Right hindlimb (tissue), 1 donor: ENCODE results near the gene AKR1C3.
A peak's percentile ranks its signal among the peaks of the same experiment; 100 is the strongest.
"Not testable (repeated sequence)": the region's sequence is repeated elsewhere in the genome, so short reads cannot be mapped to it uniquely, and the experiment has no call there.

Experiments used
- DNase-seq: peaks from one replicate; pipeline ENCODE4 v3.0.0-alpha.2; 2018

AKR1C3 gene

DNA sequence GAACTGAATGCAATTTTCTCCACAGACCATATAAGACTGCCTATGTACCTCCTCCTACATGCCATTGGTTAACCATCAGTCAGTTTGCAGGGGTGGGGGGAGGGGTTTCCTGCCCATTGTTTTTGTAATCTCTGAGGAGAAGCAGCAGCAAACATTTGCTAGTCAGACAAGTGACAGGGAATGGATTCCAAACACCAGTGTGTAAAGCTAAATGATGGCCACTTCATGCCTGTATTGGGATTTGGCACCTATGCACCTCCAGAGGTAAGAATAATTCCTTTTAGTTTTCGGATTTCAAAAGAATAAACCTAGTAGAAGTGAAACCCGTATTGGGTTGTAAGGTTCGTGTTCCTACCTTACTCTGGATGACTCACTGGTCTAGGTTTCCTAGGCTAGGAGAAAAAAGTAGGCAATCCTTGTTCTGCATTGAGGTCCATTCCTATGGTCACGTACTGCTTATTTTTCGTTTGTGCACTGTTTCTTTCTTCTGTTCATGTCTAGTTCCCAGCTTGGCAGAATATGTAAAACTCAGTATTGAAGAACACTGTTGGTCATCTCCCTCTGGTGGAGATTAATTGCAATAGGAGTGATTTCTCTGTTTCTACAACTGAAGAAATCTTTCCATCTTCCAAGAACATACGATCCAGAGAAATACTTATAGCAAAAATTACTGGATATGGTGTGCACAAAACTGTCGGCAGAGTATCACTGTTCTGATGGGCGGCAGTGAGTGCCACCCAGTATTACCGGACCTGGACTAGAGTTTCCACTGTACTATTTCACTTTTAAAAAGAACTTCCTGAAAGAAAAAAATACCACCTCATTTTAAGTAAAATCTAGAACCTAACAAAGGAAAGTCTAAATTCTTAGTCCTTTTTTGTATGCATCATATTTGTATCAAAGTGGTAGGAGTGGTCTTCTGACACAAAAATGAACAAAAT lies at the start of gene AKR1C3:
TSS of gene AKR1C3 (plus strand) at position 150 of the 941 bp plus-strand sequence. CDS start at position 181, 31 bp downstream.
- DNase-seq = no peak

DNA sequence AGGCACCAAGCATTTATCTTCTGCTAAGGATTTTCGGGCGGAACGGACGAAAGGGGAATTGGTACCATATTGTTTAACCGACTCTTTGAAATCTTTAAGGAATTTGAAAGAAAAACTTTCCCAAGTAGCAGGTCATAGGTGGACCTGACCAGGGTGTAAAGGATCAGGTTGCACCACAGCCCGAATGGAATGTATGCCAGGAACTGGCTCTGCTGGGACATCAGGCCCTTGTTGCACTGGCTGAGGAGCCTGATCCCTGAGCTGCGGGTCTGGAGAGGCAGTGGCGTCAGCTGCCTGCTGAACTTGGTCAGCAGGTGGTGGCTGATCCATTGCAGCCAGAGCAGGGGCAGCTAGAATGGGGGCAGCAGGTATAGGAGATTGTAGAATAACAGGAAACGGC lies 49.1 kb upstream of the AKR1C3 start:
- no peak for DNase-seq

DNA sequence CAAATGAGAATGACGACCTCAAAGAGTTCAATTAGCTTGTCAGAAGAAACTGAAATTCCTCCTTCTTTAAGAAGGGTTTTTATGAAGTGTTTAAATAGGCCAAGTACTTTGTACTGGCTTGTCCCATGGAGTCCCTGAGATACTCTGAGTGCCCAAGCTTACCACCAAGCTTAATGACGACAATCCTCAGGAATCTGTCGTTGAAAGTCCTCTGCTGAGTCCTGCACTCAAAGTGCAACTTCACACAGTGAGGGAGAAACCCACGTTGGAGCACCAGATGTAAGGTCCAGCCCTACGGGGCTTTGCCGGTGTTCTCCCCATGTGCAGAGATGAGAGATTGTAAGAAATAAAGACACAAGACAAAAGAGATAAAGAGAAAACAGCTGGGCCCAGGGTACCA lies 47.8 kb upstream of the AKR1C3 start:
- no peak for DNase-seq

DNA sequence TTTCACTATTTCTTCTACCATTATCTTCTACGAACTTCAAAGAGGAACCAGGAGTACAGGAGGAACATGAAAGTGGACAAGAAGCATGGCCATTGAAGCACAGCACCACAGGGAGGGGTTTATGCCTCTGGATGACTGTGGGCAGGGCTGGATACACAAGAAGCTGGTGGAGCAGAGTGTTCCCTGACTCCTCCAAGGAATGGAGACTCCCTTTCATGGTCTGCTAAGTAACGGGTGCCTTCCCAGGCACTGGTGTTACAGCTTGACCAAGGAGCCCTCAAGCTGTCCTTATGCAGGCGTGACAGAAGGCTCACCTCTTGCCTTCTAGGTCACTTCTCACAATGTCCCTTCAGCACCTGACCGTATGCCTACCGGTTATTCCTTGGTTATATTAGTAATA lies 47.2 kb upstream of the AKR1C3 start:
- DNase-seq = not testable (repeated sequence)

DNA sequence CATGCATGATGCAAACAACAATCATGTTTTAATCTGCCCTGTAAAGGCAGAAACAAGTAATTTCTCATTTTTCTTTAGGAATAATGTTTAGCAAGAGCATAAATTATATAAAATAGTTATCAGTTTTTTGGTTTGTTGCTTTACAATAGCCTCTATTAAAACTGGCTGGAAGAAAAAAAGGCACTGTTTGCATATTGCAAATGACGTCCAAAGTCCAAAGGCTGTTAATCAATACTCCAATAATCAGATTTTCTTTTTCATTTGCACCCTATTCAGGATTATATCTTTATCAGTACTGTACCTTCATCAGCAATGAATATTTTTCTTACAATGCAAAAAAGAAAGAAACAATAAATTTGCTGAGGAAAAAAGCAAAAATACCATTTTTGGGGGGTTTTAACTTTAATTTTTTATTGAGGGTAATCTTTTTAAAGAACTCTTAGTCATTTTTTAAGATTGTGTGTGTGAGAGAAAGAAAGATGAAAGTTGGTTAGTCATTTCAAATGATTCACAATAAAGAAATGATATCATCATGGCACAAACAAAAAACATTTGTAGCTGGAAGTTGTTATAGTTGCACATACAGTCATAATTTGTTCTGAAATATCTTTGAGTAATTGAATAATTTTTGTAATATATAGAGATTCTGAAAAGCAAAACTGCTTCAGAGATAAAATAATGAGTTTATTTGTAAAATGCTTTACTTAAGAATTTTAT lies 46.1 kb upstream of the AKR1C3 start:
- DNase-seq = no peak

DNA sequence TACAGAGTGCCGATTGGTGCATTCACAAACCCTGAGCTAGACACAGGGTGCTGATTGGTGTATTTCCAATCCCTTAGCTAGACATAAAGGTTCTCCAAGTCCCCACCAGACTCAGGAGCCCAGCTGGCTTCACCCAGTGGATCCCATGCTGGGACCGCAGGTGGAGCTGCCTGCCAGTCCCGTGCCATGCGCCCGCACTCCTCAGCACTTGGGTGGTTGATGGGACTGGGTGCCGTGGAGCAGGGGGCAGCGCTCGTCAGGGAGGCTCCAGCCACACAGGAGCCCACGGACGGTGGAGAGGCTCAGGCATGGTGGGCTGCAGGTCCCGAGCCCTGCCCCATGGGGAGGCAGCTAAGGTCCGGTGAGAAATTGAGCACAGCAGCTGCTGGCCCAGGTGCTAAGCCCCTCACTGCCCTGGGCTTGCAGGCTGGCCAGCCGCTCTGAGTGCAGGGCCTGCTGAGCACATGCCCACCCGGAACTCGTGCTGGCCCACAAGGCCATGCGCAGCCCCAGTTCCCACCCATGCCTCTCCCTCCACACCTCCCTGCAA lies 41.2 kb upstream of the AKR1C3 start:
- DNase-seq = not testable (repeated sequence)

DNA sequence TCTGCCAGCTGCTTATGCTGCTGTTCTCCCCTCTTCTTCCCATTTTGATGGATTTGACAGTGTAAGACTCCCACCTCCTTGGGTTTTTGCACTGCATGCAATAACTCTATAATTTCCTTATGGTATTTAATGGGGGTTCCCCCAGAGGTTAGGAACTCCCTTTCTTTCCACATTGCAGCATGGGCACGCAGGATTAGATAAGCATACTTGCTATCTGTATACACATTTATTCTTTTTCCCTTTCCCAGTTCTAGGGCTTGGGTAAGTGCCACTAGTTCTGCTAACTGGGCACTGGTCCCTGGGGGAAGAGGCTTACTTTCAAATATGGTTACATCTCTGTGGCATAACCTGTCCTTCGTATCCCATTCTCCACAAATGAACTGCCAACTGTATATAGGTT lies 39.4 kb upstream of the AKR1C3 start:
- DNase-seq = not testable (repeated sequence)

DNA sequence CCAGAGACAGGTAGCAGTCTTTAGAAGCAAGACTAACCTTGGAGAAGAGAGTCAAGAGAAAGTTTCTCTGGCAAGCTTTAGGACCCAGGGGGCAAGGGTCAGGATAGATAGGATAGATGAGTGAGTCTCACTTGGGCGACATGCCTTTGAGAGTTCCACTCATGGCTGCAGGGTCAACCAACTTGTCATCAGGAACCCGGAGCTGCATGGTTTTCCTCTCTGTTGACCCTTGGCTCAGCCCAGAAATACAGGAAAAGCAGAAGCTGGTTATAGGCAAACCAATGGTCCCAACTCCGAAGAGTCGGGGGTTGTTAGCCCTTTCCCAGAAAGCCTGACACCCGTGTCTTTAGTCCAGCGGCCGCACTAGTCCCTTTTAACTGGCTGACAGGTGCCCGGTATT lies 34.9 kb upstream of the AKR1C3 start:
- not testable (repeated sequence) for DNase-seq

DNA sequence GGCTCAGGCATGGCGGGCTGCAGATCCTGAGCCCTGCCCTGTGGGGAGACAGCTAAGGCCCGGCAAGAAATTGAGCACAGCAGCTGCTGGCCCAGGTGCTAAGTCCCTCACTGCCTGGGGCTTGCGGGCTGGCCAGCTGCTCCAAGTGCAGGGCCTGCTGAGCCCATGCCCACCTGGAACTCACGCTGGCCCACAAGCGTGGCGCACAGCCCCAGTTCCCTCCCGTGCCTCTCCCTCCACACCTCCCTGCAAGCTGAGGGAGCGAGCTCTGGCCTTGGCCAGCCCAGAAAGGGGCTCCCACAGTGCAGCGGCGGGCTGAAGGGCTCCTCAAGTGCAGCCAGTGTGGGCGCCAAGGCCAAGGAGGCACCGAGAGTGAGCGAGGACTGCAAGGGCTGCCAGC lies 33.4 kb upstream of the AKR1C3 start:
- DNase-seq = not testable (repeated sequence)

DNA sequence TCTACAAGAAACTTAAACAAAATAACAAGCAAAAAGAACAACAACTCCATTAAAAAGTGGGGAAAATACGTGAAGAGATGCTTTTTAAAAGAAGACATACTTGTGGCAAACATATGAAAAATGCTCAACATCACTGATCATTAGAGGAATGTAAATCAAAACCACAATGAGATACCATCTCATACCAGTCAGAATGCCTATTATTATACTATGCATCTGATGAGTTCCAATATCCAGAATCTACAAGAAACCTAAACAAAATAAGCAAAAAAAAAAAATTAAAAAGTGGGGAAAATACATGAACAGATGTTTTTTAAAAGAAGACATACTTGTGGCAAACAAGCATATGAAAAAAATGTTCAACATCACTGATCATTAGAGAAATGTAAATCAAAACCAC lies 29.6 kb upstream of the AKR1C3 start:
- no peak for DNase-seq

DNA sequence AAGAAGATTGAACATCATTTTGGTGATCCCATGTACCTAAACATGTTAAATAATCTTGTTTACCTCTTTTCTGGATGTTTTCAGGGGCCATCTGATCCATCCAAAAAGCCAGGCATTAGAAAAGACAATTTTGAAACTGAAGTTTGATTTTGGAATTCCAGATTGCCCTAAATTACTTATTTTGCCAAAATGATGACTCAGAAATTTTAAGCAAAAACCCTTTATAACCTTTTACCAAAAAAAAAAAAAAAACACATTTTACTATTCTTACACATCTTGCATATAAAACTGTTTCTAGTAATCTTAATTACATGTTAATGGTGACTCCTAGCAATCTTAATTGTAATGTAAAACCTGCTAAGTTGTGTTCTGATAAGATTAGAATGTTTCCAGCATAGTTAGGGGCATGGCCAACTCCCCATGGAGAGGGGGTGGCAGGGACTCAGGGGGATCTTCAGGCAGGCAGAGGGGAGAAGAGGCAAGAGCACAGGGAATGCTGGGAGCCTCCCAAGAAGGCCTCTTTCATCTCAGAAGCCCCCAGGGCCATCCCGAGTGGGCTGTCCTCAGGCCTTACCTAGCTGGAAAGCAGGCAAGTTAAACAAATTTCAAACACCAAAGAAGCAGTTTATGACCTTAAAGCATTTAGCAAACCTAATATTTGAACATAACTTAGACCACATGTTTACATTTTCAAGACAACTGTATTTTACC lies 25.8 kb upstream of the AKR1C3 start:
- no peak for DNase-seq

DNA sequence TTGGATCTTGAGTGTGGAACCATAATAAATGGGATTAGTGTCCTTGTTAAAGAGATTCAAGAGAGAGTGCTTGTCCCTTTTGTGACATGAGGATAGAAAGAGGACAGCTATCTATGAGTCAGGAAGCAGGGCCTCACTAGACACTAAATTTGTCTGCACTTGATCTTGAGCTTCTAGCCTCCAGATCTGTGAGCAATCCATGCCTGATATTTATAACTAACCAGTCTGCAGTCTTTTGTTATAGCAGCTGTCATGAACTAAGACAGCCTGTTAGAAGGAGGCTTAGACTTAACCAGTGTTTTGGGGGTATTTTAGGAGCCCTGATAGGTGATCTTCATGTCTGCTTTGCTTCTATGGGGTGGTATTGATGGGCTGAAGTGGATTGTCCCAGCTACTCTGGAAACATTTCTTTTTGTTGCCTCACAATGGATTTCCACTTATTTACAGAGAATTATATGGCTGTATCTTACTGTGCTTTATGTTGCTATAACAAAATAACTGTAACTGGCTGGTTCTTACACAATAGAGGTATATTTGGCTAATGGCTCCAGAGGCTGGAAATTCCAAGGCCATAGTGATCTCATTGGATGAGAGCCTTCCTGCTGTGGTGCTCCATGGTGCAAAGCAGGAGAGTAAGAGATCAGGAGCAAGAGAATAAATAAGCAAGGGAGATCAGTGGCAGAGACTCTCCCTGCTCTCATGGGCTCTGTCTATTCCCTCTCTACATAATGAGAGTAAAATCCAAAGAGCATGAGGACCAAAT lies 23.4 kb upstream of the AKR1C3 start:
- no peak for DNase-seq

DNA sequence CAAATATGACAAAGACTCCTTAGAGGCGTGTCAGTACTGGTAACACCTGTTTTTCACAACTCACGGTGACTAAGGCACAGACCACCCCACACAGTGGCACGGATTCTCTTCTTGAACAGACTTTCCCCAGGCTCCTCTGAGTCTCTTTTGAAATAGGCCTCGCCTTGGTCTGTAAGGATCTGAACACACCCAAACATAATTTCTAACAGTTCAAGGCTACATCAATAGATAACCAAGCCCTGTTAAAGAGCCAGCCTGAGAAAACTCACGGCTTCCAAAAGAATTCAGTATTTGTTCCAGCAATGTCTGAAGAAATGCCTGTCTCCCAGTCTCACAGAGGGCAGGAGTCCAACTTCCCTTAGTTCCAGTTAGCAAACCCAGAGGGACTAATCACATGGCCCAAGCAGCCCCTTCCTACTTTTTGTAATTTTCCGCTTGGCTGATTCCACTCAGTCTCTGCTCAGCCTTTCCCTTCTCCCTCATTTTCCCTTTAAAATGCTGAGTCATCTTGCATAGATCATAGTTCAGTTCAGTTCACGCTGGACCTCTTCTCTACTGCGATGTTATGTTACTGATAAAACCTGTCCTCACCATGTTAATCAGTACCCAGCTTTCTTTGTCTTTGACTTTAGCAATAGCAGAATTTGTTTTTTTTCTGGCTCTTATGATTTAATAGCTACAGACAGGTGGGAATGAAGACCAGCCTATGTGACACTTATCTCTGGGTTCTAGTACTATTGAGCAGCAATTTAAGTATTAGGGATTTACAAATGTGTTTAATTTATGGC lies 22.6 kb upstream of the AKR1C3 start:
- DNase-seq = peak; percentile 77

DNA sequence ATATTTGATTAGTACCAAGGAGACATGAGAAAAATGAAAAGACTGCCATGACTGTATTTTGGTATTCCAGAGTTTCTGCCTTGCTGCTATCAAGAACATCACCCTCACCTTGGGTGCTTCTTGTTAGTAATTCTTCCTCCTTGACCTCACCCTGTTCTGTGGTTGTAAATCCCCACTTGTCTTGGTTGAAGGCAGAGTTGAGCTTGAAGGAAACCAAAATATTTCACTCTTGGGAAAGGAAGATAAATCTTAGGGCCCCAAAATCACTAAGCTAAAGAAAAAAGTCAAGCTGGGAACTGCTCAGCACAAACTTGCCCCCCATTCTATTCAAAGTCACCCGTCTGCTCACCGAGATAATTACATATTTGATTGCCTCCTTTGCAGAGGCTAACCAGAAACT lies 20.6 kb upstream of the AKR1C3 start:
- DNase-seq = no peak

DNA sequence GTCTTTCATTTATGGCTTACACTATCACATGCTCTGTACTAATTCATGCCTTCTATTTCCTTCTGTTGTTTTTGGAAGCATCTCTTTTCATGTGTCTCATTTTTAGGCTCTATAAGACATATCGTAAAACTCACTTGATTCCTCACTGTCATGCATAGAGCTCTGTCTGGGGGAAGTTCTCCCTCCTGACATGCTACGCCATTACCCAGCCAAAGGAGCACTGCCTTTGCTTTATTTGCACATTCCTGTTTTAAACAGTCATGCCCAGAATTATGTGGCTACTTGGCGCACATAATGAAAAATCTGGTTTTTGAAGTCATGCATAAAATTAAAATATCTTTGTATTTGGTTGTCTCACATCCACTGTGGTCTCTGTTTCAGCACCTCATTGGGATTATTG lies 17.6 kb upstream of the AKR1C3 start:
- no peak for DNase-seq

DNA sequence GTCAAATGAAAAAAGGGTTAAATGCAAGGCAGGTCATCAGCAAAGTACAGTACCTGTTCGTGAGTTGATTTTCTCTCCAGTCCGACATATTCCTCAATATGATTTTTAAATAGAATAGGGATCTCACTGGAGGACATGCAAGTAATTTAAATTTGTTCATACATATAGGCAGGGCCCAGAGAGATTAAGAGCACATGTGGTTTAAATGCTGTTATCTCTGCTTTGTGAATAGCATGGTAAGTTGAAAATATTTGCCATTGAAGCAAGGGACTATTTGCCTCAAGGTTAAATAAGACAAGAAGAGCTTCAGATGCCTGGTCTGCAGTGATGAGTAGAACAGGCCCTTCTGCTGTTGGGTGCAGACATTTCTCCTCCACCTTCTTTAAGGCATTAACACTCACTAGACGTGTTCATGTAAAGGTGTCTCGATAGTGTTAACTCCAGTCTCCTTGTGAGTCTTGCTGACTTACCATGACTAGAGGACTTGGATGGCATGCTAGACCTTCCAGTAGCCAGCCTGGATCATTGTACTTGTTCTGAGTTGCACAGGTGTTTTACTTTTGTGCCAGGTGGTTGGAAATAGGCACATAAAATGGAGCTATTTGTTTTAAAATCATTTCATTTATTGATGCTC lies 15.6 kb upstream of the AKR1C3 start:
- no peak for DNase-seq

DNA sequence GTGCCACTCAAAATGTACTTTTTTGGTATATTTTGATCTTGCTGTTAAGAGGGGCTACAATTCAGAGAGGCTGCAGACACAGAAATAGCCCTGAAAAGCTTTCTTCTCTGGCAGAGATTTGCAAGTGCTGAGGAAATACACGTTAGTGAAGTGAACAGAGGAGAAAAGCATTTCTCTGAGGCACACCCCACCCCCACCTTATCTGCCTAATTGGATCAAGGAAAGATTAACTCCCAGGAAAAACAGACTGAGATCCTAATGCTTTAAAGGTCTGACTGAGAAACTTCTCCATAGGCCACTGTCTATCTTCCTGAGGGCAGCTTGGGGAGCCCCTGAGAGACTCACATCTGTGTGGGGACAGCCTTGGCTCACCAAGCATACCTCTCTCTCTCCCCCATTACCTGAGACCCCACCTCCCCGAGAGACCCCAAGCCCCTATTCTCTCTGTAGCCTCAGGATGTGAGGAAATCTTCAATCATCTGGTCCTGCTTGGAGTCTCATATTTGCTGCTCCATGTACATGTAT lies 14.8 kb upstream of the AKR1C3 start:
- no peak for DNase-seq

DNA sequence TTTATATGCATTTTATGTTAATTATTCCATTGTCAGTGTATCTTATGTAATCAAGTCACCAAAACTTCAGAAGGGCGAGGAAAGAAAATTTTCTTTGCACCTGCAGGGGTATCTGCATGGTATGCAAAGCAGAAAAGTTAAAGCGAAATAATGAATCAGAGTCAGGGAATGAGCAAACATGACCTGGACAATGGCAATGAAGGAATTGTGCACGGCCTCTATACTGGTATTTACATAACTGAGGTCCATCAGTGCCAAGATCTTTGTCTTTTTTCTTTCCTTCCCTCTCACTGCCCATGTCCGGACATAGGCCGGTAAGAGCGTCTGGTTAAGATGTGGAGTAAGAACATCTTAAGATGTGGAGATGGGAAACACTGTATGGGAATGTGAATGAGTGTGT lies 14.4 kb upstream of the AKR1C3 start:
- DNase-seq = no peak

DNA sequence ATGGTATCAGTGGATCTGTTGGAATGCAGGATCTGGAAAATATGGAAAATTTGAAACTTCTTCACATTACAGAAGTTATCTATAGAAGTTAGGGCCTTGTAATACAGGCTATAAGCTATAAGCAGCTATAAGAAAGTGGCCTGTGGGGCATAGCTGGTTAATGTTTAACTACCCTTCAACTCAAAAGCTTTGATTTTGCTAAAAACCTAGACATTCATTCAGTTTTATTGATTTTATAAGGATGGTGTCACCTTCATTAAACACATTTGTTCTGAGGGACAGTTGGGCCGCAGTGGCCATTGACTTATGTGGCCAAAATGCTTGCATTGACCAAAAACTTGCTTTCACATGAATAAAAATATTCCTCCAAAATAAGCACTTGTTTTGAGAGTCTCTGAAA lies 13.1 kb upstream of the AKR1C3 start:
- DNase-seq = no peak

DNA sequence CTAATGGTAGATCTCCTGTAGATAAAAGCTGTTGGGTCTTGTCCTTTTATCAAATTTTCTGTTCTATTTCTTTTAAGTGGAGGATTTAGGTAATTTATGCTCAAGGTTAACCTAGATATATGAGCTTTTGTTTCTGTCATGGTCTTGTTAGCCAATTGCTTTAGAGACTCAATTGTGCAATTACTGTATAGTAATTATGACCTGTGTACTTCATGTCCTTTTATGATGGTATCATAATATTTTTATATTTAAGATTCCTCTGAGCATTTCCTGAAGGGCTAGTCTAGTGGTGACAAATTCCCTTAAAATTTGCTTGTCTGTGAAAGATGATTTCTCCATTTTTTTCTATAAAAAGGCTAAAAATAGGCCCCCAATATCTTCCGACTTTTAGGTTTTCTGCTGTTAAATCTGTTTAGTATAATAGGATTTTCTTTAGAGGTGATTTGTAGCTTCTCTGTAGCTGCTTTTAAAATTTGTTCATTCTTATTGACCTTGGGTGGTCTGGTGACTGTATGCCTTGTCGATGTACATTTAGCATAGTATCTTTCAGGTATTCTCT lies 5.4 kb upstream of the AKR1C3 start:
- DNase-seq = no peak
